ENCODE measurements around the gene ZNF764.

DNA sequence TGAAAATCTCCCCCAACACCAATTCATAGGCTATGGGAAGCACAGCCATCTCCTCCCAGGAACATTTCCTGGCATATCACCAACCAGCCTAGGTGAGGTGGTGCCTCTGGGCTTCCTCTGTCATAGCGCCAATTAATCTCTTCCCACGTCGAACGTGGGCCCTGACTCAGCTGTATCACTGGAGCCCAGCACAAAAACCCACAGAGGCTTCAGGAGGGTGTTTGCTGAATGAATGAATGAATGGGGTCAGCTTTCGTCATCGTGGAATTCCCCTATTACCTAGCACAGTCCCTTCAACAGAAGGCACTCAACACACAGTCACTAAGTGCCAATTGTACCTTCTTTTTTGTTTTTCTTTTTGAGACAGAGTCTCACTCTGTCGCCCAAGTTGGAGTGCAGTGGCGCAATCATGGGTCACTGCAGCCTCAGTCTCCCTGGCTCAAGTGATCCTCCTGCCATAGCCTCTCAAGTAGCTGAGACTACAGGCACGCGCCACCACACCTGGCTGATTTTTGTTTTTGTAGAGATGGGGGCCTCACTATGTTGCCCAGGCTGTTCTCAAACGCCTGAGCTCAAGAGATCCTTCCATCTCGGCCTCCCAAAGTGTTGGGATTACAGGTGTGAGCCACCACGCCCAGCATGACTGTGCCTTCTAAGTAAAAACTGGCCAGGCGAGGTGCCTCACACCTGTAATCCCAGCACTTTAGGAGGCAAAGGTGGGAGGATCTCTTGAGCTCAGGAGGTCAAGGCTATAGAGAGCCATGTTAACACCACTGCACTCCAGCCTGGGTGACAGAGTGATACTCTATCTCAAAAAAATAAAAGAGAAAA, 9.2 kb upstream of the ZNF764 start:
- TF ChIP-seq CTCF (IDR thresholded peaks at IDR 0.05; ENCODE audit: low read depth, low read length, missing input control) (no peak), ZBTB33 (IDR thresholded peaks at IDR 0.05) (no peak), JUND (IDR thresholded peaks at IDR 0.05) (no peak), EGR1 (IDR thresholded peaks at IDR 0.05; ENCODE audit: low read depth in 2 of 2) (no peak), RAD21 (IDR thresholded peaks at IDR 0.05) (no peak), YY1 (IDR thresholded peaks at IDR 0.05) (no peak), GABPA (IDR thresholded peaks at IDR 0.05 in 1 of 2, conservative IDR thresholded peaks at IDR 0.05 in 1 of 2) (no peak), RXRA (IDR thresholded peaks at IDR 0.05) (no peak), HNF4A (conservative IDR thresholded peaks at IDR 0.05) (no peak), MAX (IDR thresholded peaks at IDR 0.05) (no peak)
- TF ChIP-seq, protein P1, sequence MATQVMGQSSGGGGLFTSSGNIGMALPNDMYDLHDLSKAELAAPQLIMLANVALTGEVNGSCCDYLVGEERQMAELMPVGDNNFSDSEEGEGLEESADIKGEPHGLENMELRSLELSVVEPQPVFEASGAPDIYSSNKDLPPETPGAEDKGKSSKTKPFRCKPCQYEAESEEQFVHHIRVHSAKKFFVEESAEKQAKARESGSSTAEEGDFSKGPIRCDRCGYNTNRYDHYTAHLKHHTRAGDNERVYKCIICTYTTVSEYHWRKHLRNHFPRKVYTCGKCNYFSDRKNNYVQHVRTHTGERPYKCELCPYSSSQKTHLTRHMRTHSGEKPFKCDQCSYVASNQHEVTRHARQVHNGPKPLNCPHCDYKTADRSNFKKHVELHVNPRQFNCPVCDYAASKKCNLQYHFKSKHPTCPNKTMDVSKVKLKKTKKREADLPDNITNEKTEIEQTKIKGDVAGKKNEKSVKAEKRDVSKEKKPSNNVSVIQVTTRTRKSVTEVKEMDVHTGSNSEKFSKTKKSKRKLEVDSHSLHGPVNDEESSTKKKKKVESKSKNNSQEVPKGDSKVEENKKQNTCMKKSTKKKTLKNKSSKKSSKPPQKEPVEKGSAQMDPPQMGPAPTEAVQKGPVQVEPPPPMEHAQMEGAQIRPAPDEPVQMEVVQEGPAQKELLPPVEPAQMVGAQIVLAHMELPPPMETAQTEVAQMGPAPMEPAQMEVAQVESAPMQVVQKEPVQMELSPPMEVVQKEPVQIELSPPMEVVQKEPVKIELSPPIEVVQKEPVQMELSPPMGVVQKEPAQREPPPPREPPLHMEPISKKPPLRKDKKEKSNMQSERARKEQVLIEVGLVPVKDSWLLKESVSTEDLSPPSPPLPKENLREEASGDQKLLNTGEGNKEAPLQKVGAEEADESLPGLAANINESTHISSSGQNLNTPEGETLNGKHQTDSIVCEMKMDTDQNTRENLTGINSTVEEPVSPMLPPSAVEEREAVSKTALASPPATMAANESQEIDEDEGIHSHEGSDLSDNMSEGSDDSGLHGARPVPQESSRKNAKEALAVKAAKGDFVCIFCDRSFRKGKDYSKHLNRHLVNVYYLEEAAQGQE (IDR thresholded peaks at IDR 0.05): no peak
